ENCODE data around the gene NPHP4. TPM values are rescaled to one million over a fixed set of nuclear protein-coding genes. Genes with fewer than 3 reads are reported as not detected.

NPHP4 gene
- total and polyA plus RNA-seq, 2 donors: 5.1 to 6.8 TPM

GRCh38 chr1:5843521-5844096, 148.6 kb downstream of the NPHP4 start:
- 62% methylated on average over 13 of the region's 13 CpGs for WGBS
- Histone ChIP-seq H3K4me1 (ENCODE audit: insufficient read depth) (no peaks in the 10 kb centered on the region), H3K36me3 (ENCODE audit: insufficient read depth) (no peaks in the 10 kb centered on the region), H3K4me3 (ENCODE audit: low read depth, low read length) (no peak overlapping the region), H3K27ac (ENCODE audit: low read depth) (no peak overlapping the region)
- DNase-seq (ENCODE audit: extremely low spot score): no peak

- 81% methylated on average over 13 of the region's 13 CpGs for WGBS
- Histone ChIP-seq H3K27ac (ENCODE audit: low read depth) (no peak overlapping the region), H3K4me3 (ENCODE audit: low read depth, low read length) (no peak overlapping the region), H3K36me3 (ENCODE audit: insufficient read depth) (no peaks in the 10 kb centered on the region), H3K4me1 (ENCODE audit: insufficient read depth) (no peaks in the 10 kb centered on the region)
- no peak for DNase-seq (ENCODE audit: extremely low spot score)
Measured at GRCh38 chr1:5842679-5843078, 149.5 kb downstream of the NPHP4 start.

GRCh38 chr1:5840551-5841001, 151.6 kb downstream of the NPHP4 start:
- no peak for DNase-seq (ENCODE audit: extremely low spot score)
- H3K27ac ChIP-seq (ENCODE audit: low read depth): no peak overlapping the region
- WGBS: 79% methylated on average over 16 of the region's 16 CpGs
- H3K4me1 ChIP-seq (ENCODE audit: insufficient read depth): no peaks in the 10 kb centered on the region
- no peaks in the 10 kb centered on the region for H3K36me3 ChIP-seq (ENCODE audit: insufficient read depth)
- H3K4me3 ChIP-seq (ENCODE audit: low read depth, low read length): no peak overlapping the region

GRCh38 chr1:5839881-5840550, 152.2 kb downstream of the NPHP4 start:
- Histone ChIP-seq H3K36me3 (ENCODE audit: insufficient read depth) (no peaks in the 10 kb centered on the region), H3K4me1 (ENCODE audit: insufficient read depth) (no peaks in the 10 kb centered on the region), H3K4me3 (ENCODE audit: low read depth, low read length) (no peak overlapping the region), H3K27ac (ENCODE audit: low read depth) (no peak overlapping the region)
- DNase-seq (ENCODE audit: extremely low spot score): no peak
- 80% methylated on average over 11 of the region's 11 CpGs for WGBS

- DNase-seq (ENCODE audit: extremely low spot score): no peak
- Histone ChIP-seq H3K27ac (ENCODE audit: low read depth) (no peak overlapping the region), H3K36me3 (ENCODE audit: insufficient read depth) (no peaks in the 10 kb centered on the region), H3K4me1 (ENCODE audit: insufficient read depth) (no peaks in the 10 kb centered on the region), H3K4me3 (ENCODE audit: low read depth, low read length) (no peak overlapping the region)
- 71% methylated on average over 6 of the region's 6 CpGs for WGBS
Measured at GRCh38 chr1:5839161-5839880, 152.9 kb downstream of the NPHP4 start.

- WGBS: 71% methylated on average over 19 of the region's 19 CpGs
- Histone ChIP-seq H3K4me3 (ENCODE audit: low read depth, low read length) (no peak overlapping the region), H3K36me3 (ENCODE audit: insufficient read depth) (no peaks in the 10 kb centered on the region), H3K27ac (ENCODE audit: low read depth) (no peak overlapping the region), H3K4me1 (ENCODE audit: insufficient read depth) (no peaks in the 10 kb centered on the region)
- no peak for DNase-seq (ENCODE audit: extremely low spot score)
Measured at GRCh38 chr1:5837976-5838653, 154.1 kb downstream of the NPHP4 start.

- no peak for DNase-seq (ENCODE audit: extremely low spot score)
- Histone ChIP-seq H3K27ac (ENCODE audit: low read depth) (no peak overlapping the region), H3K4me1 (ENCODE audit: insufficient read depth) (no peaks in the 10 kb centered on the region), H3K4me3 (ENCODE audit: low read depth, low read length) (no peak overlapping the region), H3K36me3 (ENCODE audit: insufficient read depth) (no peaks in the 10 kb centered on the region)
- 46% methylated on average over 17 of the region's 17 CpGs for WGBS
Measured at GRCh38 chr1:5836776-5837440, 155.3 kb downstream of the NPHP4 start.

GRCh38 chr1:5835179-5835562, 157.1 kb downstream of the NPHP4 start:
- no peak for DNase-seq (ENCODE audit: extremely low spot score)
- H3K36me3 ChIP-seq (ENCODE audit: insufficient read depth): no peaks in the 10 kb centered on the region
- WGBS: 53% methylated on average over 8 of the region's 8 CpGs
- H3K4me1 ChIP-seq (ENCODE audit: insufficient read depth): no peaks in the 10 kb centered on the region
- no peak overlapping the region for H3K4me3 ChIP-seq (ENCODE audit: low read depth, low read length)
- H3K27ac ChIP-seq (ENCODE audit: low read depth): no peak overlapping the region

GRCh38 chr1:5834477-5835178, 157.6 kb downstream of the NPHP4 start:
- no peaks in the 10 kb centered on the region for H3K4me1 ChIP-seq (ENCODE audit: insufficient read depth)
- H3K4me3 ChIP-seq (ENCODE audit: low read depth, low read length): no peak overlapping the region
- H3K36me3 ChIP-seq (ENCODE audit: insufficient read depth): no peaks in the 10 kb centered on the region
- 75% methylated on average over 32 of the region's 32 CpGs for WGBS
- H3K27ac ChIP-seq (ENCODE audit: low read depth): no peak overlapping the region
- no peak for DNase-seq (ENCODE audit: extremely low spot score)

GRCh38 chr1:5833911-5834310, 158.3 kb downstream of the NPHP4 start:
- 75% methylated on average over 14 of the region's 14 CpGs for WGBS
- H3K27ac ChIP-seq (ENCODE audit: low read depth): no peak overlapping the region
- H3K4me3 ChIP-seq (ENCODE audit: low read depth, low read length): no peak overlapping the region
- no peaks in the 10 kb centered on the region for H3K36me3 ChIP-seq (ENCODE audit: insufficient read depth)
- no peaks in the 10 kb centered on the region for H3K4me1 ChIP-seq (ENCODE audit: insufficient read depth)
- DNase-seq (ENCODE audit: extremely low spot score): no peak

- H3K27ac ChIP-seq (ENCODE audit: low read depth): no peak overlapping the region
- no peak overlapping the region for H3K4me3 ChIP-seq (ENCODE audit: low read depth, low read length)
- DNase-seq (ENCODE audit: extremely low spot score): no peak
- WGBS: 78% methylated on average over 40 of the region's 40 CpGs
- H3K4me1 ChIP-seq (ENCODE audit: insufficient read depth): no peaks in the 10 kb centered on the region
- H3K36me3 ChIP-seq (ENCODE audit: insufficient read depth): no peaks in the 10 kb centered on the region
Measured at GRCh38 chr1:5832916-5833895, 159.0 kb downstream of the NPHP4 start.

All from urinary bladder (tissue), 4 donors.